Mesodermal cell (in vitro differentiated cells): ENCODE results near the gene REEP2.

Source experiments
- H3K27ac ChIP-seq: 2 replicates; pipeline ENCODE4 v1.7.0; 2013; ENCODE audit warnings: mild to moderate bottlenecking, low read depth, low read length, moderate library complexity; ENCODE audit not compliant: severe bottlenecking
- H3K36me3 ChIP-seq: 2 replicates; pipeline ENCODE4 v1.7.1; 2013; ENCODE audit warnings: mild to moderate bottlenecking, low read length, moderate library complexity; ENCODE audit not compliant: control insufficient read depth, insufficient read depth
- H3K4me1 ChIP-seq: one replicate; pipeline ENCODE4 v1.7.1; 2013; ENCODE audit warnings: mild to moderate bottlenecking, low read length; ENCODE audit not compliant: insufficient read depth, control insufficient read depth, poor library complexity, severe bottlenecking
- H3K4me3 ChIP-seq: 2 replicates; pipeline ENCODE4 v1.7.0; 2013; ENCODE audit warnings: low read length, control low read depth, mild to moderate bottlenecking; ENCODE audit not compliant: insufficient read depth, poor library complexity, severe bottlenecking; ENCODE audit errors: extremely low read depth
- H3K9me3 ChIP-seq: 2 replicates; pipeline ENCODE4 v1.7.1; 2013; ENCODE audit warnings: mild to moderate bottlenecking, low read length, moderate library complexity; ENCODE audit not compliant: control insufficient read depth
- WGBS, 2 experiments: methylation state at CpG; one replicate each; pipeline ENCODE4 v1.1.5; 2013; ENCODE audit warnings: missing lambda C conversion rate in 2 of 2; ENCODE audit not compliant: insufficient coverage in 2 of 2; 5-methylcytosine and 5-hydroxymethylcytosine counted together

REEP2 gene

DNA sequence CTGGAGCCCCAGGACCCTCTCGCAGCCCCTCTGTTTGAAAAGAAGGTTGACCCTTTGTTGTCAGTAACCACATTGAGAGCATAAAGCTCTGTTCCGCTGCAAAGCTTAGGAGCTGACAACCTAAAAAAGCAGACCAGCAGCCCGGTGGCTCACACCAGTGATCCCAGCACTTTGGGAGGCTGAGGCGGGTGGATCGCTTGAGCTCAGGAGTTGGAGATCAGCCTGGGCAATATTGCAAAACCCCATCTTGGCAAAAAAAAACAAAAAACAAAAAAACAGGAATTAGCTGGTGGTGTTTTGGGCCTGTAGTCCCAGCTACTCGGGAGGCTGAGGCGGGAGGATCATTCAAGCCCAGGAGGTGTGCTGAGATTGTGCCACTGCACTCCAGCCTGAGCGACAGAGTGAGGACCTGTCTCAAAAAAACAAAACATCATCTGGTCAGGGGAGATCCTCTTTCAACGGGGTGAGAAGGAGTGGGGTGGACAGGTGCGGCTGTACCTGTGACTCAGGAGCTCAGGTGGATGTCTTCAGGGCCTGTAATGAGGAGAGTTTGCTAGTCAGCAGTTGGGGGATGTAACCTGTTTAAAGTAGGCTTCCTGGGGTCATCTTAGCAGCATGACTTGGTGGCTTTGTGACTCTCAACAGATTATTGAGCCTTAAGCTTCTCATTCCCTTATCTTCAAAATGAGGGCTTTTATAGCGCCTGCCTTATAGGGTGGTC lies 694 bp upstream of the REEP2 start:
- WGBS, 2 experiments, result 77 to 87% methylated on average over 8 to 9 of the region's 11 CpGs
- H3K27ac ChIP-seq, result peak overlapping the region; percentile 29
- no peaks in the 10 kb centered on the region for H3K9me3 ChIP-seq
- peaks cover 7% of the 10 kb centered on the region for H3K4me1 ChIP-seq
- peaks cover 31% of the 10 kb centered on the region for H3K36me3 ChIP-seq
- peak overlapping the region; percentile 53 for H3K4me3 ChIP-seq

DNA sequence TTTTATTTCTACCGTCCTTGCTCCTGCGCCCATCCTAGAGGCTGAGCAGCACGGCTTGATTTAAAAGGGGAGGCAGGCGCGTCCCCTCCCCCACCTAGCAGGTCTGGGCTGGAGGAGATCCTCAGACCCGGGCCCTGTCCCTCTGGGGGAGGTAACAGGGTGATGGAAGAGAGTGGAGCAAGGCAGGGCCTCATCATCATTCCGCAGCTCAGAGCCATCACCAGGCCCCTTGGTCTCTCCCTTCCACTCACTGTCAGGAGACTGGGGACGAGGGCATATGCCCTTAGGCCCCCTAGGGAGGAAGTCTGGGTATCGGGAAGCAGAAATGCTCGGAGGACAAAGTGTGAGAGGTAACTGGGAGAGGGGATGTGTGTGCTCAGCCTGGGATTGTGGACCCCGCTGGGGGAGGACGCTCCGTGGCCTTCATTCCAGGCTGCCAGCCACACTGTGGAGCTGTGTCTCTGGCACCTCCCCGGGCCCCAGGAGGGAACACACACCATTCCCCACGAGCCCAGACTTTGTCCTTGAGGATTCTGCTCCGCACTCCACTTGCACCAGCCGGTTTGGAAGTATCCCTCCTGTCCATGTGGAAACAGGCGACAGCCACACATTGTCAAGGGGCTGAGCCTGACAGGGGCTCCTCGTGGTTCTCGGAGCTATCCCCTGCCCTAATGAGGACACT lies 761 bp downstream of the REEP2 start:
- H3K36me3 ChIP-seq, result peaks cover 19% of the 10 kb centered on the region
- H3K9me3 ChIP-seq, result no peaks in the 10 kb centered on the region
- 42 to 48% methylated on average over 10 to 12 of the region's 20 CpGs for WGBS, 2 experiments
- H3K4me3 ChIP-seq, result peak overlapping the region; percentile 53
- H3K4me1 ChIP-seq, result peaks cover 7% of the 10 kb centered on the region
- no peak overlapping the region for H3K27ac ChIP-seq

DNA sequence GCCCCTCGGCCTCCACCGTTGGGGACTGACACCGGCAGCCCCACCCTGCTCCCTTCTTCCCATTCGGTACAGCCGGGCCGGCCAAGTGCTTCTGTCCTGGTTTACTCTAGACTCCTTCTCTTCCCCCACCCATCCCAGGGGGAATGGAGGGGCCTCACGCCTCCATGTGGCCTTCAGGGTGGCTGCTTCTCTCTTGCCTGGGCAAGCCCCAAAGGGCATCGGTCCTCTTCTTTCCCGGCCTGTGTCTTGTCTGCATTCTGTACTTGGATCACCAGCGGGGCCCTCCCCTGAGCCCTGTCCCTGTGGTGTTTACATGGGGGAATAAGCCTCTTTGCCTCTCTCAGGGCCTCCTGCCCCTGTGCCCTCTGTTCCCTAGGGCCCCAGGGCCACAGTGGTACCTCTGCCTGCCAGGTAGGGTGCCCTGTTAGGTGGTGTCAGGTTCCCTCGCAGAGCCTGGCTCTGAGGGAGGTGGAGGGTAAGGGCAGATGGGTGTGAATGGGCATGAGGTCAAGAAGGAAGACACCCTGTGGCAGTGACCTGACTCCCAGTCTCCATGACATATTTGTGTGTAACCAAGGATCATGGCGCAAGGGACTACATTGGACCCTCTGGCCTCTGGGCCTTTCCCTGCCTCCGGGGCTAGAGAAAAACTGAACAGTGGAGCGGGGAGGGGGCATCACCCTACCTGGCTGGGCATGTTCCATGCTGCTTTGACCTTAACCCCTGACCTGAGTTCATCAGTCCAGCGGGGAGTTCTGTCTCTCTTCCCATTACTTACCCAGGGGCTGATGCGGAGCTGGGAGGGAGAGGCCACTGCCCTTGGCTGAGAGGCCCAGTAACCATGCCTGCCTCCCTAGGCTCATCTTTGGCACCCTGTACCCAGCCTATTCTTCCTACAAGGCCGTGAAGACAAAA lies 1.6 kb downstream of the REEP2 start:
- Histone ChIP-seq H3K4me1 (peaks cover 7% of the 10 kb centered on the region), H3K4me3 (no peak overlapping the region), H3K27ac (no peak overlapping the region), H3K9me3 (no peaks in the 10 kb centered on the region), H3K36me3 (peaks cover 11% of the 10 kb centered on the region)
- 74 to 76% methylated on average over 13 to 14 of the region's 17 CpGs for WGBS, 2 experiments

DNA sequence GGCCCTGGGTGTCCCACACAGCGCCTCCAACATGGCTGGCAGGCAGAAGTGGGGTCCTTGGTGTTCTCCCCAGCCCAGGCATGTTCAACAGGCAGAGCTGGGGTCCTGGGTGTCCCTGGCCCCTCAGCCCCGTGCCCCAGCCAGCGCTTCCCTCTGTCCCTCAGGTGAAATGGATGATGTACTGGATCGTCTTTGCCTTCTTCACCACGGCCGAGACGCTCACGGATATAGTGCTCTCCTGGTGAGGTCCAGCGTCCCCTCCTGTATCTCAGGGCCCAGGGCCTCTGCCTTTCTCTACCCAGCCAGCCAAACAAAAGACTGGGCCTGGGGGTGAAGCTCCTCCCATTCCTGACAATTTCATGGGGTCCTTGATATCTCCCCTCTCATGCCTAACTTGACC lies 2.4 kb downstream of the REEP2 start:
- Histone ChIP-seq H3K27ac (no peak overlapping the region), H3K4me3 (no peak overlapping the region), H3K4me1 (peaks cover 7% of the 10 kb centered on the region), H3K9me3 (no peaks in the 10 kb centered on the region), H3K36me3 (peaks cover 3% of the 10 kb centered on the region)
- WGBS, 2 experiments, result 89 to 91% methylated on average over 9 of the region's 9 CpGs

DNA sequence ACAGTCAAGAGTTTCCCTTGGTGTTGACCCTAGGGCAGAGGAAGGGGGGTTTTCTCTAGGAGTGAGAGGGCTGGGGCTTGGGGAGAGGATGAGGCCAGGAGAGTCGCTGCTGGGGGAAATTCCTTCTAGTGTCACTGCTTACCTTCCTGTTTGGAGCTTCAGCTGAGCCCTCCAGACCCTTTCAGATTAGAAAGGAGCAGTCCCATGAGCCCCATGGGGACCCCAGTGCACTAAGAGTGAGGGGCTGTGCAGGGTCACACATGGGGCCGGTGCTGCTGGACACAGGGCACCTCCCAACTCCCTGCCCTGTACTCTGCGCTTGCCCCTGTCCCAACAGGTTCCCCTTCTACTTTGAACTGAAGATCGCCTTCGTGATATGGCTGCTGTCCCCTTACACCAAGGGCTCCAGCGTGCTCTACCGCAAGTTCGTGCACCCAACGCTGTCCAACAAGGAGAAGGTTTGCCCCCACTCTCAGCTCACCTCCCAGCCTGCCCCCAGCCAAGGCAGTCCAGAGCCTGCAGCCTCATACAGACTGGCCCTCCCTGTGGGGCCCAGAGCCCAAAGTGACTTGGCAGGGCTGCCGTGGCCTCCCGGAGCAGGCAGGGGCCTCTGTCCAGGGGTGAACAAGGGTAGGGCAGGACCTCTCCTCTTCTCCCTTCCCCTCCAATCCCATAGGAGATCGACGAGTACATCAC lies 5.4 kb downstream of the REEP2 start:
- 96 to 97% methylated on average over 8 to 9 of the region's 13 CpGs for WGBS, 2 experiments
- H3K27ac ChIP-seq, result no peak overlapping the region
- no peaks in the 10 kb centered on the region for H3K9me3 ChIP-seq
- no peak overlapping the region for H3K4me3 ChIP-seq
- H3K4me1 ChIP-seq, result peaks cover 9% of the 10 kb centered on the region
- no peaks in the 10 kb centered on the region for H3K36me3 ChIP-seq

DNA sequence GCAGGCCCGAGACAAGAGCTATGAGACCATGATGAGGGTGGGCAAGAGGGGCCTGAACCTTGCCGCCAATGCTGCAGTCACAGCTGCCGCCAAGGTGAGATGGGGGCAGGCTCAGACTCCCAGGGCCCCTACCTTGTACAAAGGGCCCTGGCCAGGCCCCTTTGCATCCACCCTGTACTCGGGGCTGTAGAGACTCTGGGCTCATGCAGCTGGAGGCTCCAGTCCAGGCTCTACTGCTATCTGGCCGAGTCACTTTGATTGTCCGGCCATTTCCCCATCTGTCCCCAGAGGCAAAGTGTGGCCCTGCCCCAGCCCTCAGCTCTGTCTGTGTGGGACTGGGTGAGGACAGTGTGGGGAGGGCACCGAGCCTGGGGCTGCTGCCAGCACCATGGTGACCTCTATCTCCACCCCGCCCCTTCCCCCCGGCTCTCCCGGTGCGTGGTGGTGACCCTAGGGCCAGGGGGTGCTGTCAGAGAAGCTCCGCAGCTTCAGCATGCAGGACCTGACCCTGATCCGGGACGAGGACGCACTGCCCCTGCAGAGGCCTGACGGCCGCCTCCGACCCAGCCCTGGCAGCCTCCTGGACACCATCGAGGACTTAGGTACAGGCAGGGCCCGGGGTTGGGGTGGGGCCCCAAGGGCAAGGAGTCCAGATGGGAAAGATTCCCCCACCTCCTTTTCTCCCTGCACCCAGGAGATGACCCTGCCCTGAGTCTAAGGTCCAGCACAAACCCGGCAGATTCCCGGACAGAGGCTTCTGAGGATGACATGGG lies 6.1 kb downstream of the REEP2 start:
- H3K4me1 ChIP-seq, result peaks cover 3% of the 10 kb centered on the region
- WGBS, 2 experiments, result 90 to 93% methylated on average over 20 to 22 of the region's 22 CpGs
- no peak overlapping the region for H3K4me3 ChIP-seq
- H3K9me3 ChIP-seq, result no peaks in the 10 kb centered on the region
- H3K36me3 ChIP-seq, result no peaks in the 10 kb centered on the region
- H3K27ac ChIP-seq, result no peak overlapping the region

DNA sequence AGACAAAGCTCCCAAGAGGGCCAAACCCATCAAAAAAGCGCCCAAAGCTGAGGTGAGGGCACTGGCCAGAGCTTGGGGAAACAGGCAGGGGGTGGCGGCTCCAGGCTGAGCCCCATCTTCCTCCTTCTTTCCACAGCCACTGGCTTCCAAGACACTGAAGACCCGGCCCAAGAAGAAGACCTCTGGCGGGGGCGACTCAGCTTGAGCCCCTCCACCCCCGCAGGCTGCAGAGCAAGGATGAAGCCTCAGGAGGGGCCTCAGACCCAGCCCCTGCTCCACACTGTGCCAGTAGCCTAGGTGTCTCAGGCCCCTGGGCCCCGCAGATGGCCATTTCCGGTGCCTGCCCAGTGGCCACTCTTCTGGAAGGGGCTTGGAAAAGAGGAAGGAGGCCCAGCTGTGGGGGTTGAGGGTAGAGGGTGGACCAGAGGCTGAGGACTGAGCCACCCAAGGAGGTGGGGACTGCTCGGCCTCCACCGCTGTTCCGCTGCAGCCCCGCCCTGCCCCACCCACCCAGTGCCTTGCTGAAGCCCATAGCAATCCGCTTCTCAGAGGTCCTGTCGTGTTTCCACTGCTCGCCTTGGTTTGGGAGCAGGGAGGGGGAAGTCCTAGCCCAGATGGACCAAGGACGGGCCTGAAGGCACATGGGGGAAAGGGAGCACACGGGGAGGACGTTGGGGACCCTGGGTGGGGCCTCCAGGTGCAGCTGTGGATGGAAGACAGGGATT lies 6.9 kb downstream of the REEP2 start:
- Histone ChIP-seq H3K9me3 (no peaks in the 10 kb centered on the region), H3K27ac (no peak overlapping the region), H3K4me3 (no peak overlapping the region), H3K4me1 (peaks cover 3% of the 10 kb centered on the region), H3K36me3 (no peaks in the 10 kb centered on the region)
- 93 to 94% methylated on average over 10 to 11 of the region's 18 CpGs for WGBS, 2 experiments

DNA sequence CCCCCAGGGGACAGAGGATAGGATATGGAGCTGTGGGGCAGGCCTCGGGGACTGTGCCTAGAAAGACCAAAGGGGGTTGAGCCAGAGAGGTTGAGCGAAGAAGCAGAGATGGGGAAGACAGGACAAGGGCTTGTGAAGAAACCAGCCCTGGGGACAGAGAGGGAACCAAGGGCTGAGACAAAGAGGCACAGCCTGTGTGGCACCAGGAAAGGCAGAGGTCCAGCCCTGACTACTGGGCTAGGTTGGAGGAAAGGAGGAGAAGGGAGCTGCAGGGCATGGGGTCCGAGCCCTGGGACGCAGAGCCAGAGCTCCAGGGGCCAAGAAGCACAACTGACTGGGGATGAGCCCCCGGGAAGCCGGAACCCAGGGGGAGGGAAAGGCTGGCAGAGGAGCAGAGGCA lies 9.2 kb downstream of the REEP2 start:
- no peaks in the 10 kb centered on the region for H3K9me3 ChIP-seq
- H3K4me3 ChIP-seq, result no peak overlapping the region
- WGBS, 2 experiments, result 86 to 92% methylated on average over 5 to 6 of the region's 6 CpGs
- no peaks in the 10 kb centered on the region for H3K36me3 ChIP-seq
- peaks cover 3% of the 10 kb centered on the region for H3K4me1 ChIP-seq
- H3K27ac ChIP-seq, result no peak overlapping the region

DNA sequence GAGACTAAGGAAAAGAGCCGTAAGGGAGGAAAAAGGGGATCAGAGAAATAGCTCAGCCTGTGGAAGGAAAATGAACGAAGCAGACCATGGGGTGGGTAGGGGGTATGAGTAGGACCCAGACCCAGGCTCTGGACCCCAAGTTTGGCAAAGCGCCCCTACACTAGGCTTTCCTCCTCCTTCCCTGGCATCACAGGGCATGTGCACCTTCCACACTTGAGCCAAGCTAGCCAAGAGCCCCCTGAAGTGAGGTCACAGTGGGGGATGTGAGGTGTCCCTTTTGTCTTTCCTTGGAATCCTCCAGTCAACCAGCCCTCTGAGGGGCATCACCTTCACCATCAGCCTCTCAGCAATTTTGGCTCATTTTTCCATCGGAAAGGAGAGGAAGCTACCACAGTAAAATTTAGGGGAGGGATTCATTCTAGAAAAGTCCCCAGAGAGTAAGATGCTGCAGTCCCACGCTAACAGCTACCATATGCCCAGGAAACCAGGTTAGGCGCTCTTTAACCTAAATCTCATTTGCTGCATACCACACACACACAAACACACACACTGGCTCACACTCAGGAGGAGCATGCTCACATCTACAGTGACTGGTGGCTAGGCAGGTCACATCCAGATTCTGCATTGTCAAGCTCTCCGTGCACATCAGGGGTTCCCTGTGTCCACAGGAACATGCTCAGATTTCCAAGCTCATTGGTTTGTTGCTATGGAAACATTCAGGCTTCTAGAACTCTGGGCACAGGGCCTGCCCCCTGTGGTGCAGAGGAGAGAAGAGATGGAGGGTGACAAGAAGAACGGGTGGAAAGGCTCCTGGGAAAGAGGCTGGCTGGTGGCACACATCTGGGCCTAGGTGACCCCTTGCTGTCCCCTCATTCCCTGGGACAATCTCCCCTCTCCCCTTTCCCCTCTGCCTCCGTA lies 9.9 kb downstream of the REEP2 start:
- WGBS, 2 experiments, result 87 to 93% methylated on average over 4 to 6 of the region's 9 CpGs
- H3K27ac ChIP-seq, result no peak overlapping the region
- no peaks in the 10 kb centered on the region for H3K9me3 ChIP-seq
- no peak overlapping the region for H3K4me3 ChIP-seq
- H3K4me1 ChIP-seq, result peaks cover 3% of the 10 kb centered on the region
- no peaks in the 10 kb centered on the region for H3K36me3 ChIP-seq
